GOT3 (cell line): Measurements from ENCODE around the gene BANP.
"Not testable (repeated sequence)": the region's sequence is repeated elsewhere in the genome, so short reads cannot be mapped to it uniquely, and the experiment has no call there.

Source experiments
- DNase-seq: peaks from one replicate; lab custom pipeline; 2025; ENCODE audit warnings: mixed read lengths; lab: John Stamatoyannopoulos, UW

The BANP gene

GRCh38 chr16:88102597-88102996, 151.4 kb downstream of the BANP start:
- DNase-seq: no peak

- no peak for DNase-seq
Measured at GRCh38 chr16:88103011-88103410, 151.8 kb downstream of the BANP start.

GRCh38 chr16:88103581-88104188, 152.5 kb downstream of the BANP start:
- no peak for DNase-seq

- DNase-seq: not testable (repeated sequence)
Measured at GRCh38 chr16:88104363-88104762, 153.1 kb downstream of the BANP start.

- not testable (repeated sequence) for DNase-seq
Measured at GRCh38 chr16:88105574-88106140, 154.4 kb downstream of the BANP start.

- DNase-seq: not testable (repeated sequence)
Measured at GRCh38 chr16:88106566-88106965, 155.3 kb downstream of the BANP start.

- no peak for DNase-seq
Measured at GRCh38 chr16:88108762-88109161, 157.5 kb downstream of the BANP start.

GRCh38 chr16:88109726-88110621, 158.7 kb downstream of the BANP start:
- not testable (repeated sequence) for DNase-seq

GRCh38 chr16:88110875-88111494, 159.8 kb downstream of the BANP start:
- DNase-seq: not testable (repeated sequence)

- DNase-seq: not testable (repeated sequence)
Measured at GRCh38 chr16:88111976-88112375, 160.7 kb downstream of the BANP start.

- DNase-seq: no peak
Measured at GRCh38 chr16:88113545-88114045, 162.4 kb downstream of the BANP start.

GRCh38 chr16:88114541-88115228, 163.5 kb downstream of the BANP start:
- DNase-seq: not testable (repeated sequence)

GRCh38 chr16:88116121-88116520, 164.9 kb downstream of the BANP start:
- DNase-seq: no peak

GRCh38 chr16:88117476-88117868, 166.2 kb downstream of the BANP start:
- no peak for DNase-seq

GRCh38 chr16:88118376-88118775, 167.1 kb downstream of the BANP start:
- DNase-seq: no peak

GRCh38 chr16:88118852-88119741, 167.9 kb downstream of the BANP start:
- DNase-seq: peak; percentile 25

- not testable (repeated sequence) for DNase-seq
Measured at GRCh38 chr16:88119881-88120751, 168.9 kb downstream of the BANP start.

GRCh38 chr16:88120812-88121211, 169.6 kb downstream of the BANP start:
- DNase-seq: no peak

GRCh38 chr16:88121391-88121790, 170.2 kb downstream of the BANP start:
- not testable (repeated sequence) for DNase-seq
